Stimulated activated CD4-positive, alpha-beta T cell treated with anti-CD3 and anti-CD28 coated beads, Interleukin-4, amount 100 ng/mL, for 1 hour (primary cell): ENCODE data around the gene NOTUM.

Experiments
- DNase-seq: peaks from one replicate; pipeline ENCODE4 v3.0.0-alpha.2; 2020

The NOTUM gene

GRCh38 chr17:81908793-81909192, 52.2 kb downstream of the NOTUM start:
- no peak for DNase-seq

DNA sequence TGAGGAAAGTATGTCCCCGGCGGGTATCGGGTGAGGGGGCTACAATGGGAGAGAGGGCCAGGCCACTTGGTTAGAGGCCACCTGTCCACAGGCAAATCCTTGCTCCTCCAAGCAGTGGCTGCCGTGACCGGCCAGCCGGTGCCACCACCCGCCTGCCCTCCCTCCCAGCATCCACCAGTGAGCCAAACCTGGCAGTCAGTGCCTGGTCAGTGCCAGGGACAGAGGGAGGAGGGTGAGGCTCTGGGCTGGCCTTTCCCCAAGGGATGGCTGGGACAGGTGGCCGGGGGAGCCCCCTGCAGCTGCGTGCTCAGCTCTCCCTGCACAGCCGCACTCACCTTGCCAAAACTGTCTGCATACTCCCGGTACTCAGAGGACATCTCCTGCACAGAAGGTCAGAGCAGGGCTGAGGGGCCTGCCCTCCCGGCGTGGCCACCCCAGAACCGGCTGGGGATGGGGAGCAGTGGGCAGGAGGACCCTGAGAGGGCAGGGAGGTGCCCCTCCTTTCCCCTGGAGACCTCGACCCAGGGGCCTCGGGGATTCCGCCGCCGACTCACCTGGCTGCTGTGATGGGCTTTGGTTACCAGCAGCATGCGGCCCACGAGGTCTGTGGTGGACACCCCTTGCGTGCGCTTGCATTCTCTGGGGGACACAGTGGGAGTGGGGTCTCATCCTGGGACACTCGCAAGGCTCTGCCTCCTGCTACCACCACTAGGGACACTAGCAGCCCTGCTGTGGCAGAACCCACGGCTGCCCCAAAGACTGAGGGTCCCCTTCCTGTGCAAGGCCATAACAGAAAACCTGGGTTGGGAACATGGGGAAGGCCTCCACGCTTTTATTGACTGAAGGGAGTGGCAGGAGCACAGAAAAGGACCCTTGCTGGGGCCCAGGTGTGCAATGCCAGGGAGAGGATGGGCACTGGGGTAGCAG, 53.5 kb downstream of the NOTUM start:
- DNase-seq: no peak

GRCh38 chr17:81906476-81907218, 54.3 kb downstream of the NOTUM start:
- DNase-seq: no peak

GRCh38 chr17:81905993-81906392, 55.0 kb downstream of the NOTUM start:
- DNase-seq: no peak

GRCh38 chr17:81905424-81905875, 55.5 kb downstream of the NOTUM start:
- DNase-seq: no peak

DNA sequence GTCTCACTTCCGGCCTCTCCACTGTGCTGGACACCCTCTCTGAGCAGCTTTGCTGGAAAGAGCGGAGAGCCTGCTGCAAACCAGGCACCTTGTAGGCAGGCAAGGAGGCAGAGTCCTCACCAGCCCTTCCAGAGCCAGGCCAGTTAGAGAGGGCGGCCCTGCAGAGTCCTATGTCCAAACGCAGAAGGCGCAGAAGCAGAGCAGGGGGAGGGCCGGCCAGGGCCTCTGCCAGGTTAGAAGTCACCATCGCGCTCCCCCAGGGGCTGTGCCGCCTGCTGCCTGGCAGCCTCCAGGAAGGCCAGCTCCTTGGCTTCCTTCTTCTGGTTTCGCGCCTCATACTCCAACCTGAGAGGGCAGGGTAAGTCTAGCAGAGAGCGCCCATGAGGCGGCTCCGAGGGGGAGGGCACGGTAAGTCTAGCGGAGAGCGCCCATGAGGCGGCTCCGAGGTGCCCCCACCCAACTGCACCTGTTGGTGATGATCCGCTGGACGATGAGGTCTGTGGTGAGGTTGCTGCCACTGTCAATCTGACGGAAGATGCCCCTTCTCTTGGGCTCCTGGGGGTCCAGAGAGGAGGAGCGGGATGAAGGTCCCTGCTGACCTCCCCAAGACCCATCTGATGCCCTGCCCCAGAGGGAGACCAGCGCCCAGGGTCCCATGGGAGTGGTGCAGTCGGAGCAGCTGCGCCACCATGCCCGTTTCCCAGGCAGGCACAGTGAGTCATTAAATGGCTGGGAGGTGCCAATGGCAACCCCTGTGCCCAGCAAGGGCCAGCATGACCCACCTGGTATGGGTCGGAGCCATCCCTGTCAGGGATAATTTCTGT, 56.2 kb downstream of the NOTUM start:
- DNase-seq: no peak

DNA sequence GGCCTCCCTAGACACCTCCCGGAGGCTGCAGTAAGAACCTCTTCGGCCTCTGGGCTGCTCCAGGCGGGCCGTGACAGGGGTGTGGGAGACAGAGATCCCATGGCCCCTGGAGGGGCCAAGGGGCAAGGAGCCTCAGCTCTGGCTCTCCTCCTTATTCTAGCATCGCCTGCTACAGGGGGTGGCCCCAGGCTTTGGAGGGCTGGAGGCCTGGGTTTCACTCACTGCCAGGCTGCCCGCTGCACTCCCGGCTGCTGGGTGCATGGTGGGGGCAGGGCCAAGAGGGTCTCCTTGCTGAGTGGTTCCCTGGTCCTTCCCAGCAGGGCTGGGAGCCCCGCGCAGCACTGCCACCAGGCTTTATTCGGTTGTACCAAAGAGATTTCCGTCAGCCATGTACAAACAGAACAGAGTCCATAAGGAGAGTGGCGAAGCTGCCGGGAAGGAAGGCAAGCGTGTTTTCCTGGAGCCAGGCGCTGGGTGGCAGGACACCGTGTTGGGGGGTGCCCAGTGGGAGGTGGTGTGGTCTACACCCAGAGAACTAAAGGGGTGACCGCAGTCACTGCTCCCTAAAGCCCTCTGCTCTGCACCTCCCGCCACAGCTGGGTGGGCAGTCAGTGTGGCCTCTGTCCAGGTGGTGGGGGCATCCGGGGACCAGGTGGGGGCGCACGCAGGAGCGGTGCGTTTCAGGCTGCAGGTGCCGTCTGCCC, 56.9 kb downstream of the NOTUM start:
- no peak for DNase-seq

- DNase-seq: no peak
Observed at GRCh38 chr17:81903415-81903831, 57.6 kb downstream of the NOTUM start.

- DNase-seq: no peak
Observed at GRCh38 chr17:81902653-81903414, 58.2 kb downstream of the NOTUM start.
